ENCODE results near the gene ERCC6L2. TPM values are rescaled to one million over a fixed set of nuclear protein-coding genes. Genes with fewer than 3 reads are reported as not detected.

The ERCC6L2 gene
- total and polyA plus RNA-seq, 2 donors (not counting 3 experiments of a cell fraction or from before 2014, with no cell fraction given): 4.7 to 31.8 TPM

- intact Hi-C loops (cut with micrococcal nuclease): no loop called here
- FAIRE-seq: no peak
- H4K20me1 ChIP-seq (replicated peaks; ENCODE audit: control insufficient read depth, extremely low read depth, insufficient read depth, low read length): no peaks in the 10 kb centered on the region
Observed at GRCh38 chr9:96009223-96009602, 133.7 kb downstream of the ERCC6L2 start.

More at GRCh38 chr9:96009223-96009602, 133.7 kb downstream of the ERCC6L2 start:
- no TSS peak for BruUV-seq (replicated peaks)
- no peaks in the 10 kb centered on the region for H3K9me3 ChIP-seq (replicated peaks; ENCODE audit: control insufficient read depth, insufficient read depth, low read length)
- no peak overlapping the region for H3K4me2 ChIP-seq (ENCODE audit: insufficient read depth, low read length)
- CTCF ChIA-PET: no interaction called here
- TF ChIP-seq CTCF (IDR thresholded peaks at IDR 0.05; ENCODE audit: extremely low read depth in 1 of 2, insufficient read depth in 1 of 2, low read depth in 1 of 2, low read length in 2 of 2): no peak
- H3K36me3 ChIP-seq (ENCODE audit: control insufficient read depth in 2 of 2, extremely low read depth in 1 of 2, insufficient read depth in 2 of 2, low read length in 2 of 2): peaks cover 0 to 5% of the 10 kb centered on the region in 2 experiments
- H3K4me3 ChIP-seq (replicated peaks in 1 of 3; ENCODE audit: insufficient read depth in 1 of 3, low read depth in 1 of 3, low read length in 3 of 3): no peak overlapping the region
- no peaks in the 10 kb centered on the region for H3K4me1 ChIP-seq (ENCODE audit: control insufficient read depth, extremely low read depth, insufficient read depth, low read length)
- H3K9ac ChIP-seq (replicated peaks; ENCODE audit: extremely low read depth, insufficient read depth, low read length): no peak overlapping the region
- no peak overlapping the region for H3K27ac ChIP-seq (ENCODE audit: insufficient read depth, low read depth, low read length)
- dilution Hi-C loops (cut with MboI; ENCODE audit: extremely low pct_ligation_motif_present, low sequenced_read_pairs): no loop called here
- DNase-seq (ENCODE audit: low read depth, low spot score): no peak
- no peaks in the 10 kb centered on the region for H3K9me1 ChIP-seq (replicated peaks; ENCODE audit: control insufficient read depth, extremely low read depth, insufficient read depth, low read length)
- H2AFZ ChIP-seq (ENCODE audit: low read depth, low read length): no peak overlapping the region
- H3K79me2 ChIP-seq (ENCODE audit: control insufficient read depth, insufficient read depth, low read length): no peaks in the 10 kb centered on the region
- POLR2A ChIA-PET: no interaction called here
- H3K27me3 ChIP-seq (ENCODE audit: control insufficient read depth in 2 of 2, insufficient read depth in 2 of 2, low read length in 2 of 2): no peaks in the 10 kb centered on the region
